IPS-NIHi7 (cell line): Measurements from ENCODE around the gene ADAM15.

Source experiments
- DNase-seq: peaks from one replicate; pipeline ENCODE4 v3.0.0; 2012; ENCODE audit warnings: mixed read lengths; ENCODE audit errors: extremely low spot score

The ADAM15 gene

GRCh38 chr1:155012776-155013602, 38.1 kb upstream of the ADAM15 start:
- no peak for DNase-seq

DNA sequence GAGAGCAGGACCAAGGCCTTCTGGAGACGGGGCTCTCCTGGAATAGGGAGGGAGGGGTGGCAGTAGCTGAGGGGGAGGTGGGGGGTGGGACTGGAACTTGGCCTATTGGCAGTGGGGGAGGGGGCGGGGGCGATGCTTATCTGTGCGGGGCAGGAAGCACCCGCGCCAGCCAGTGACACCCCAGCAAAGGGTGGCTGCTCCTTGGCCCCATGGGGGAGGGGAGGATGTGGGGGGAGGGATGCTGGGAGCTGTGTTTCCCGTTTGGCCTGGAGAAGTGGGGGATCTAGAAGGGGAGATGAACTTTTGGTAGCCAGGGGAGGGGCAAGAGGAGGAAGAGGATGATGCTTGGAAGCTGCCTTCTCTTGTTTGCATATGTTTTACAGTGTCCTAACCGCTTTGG, 37.5 kb upstream of the ADAM15 start:
- DNase-seq = no peak

GRCh38 chr1:155014709-155015508, 36.2 kb upstream of the ADAM15 start:
- DNase-seq = no peak

GRCh38 chr1:155015527-155016230, 35.4 kb upstream of the ADAM15 start:
- no peak for DNase-seq

- no peak for DNase-seq
These were observed 34.8 kb upstream of the ADAM15 start for GRCh38 chr1:155016231-155016831.

DNA sequence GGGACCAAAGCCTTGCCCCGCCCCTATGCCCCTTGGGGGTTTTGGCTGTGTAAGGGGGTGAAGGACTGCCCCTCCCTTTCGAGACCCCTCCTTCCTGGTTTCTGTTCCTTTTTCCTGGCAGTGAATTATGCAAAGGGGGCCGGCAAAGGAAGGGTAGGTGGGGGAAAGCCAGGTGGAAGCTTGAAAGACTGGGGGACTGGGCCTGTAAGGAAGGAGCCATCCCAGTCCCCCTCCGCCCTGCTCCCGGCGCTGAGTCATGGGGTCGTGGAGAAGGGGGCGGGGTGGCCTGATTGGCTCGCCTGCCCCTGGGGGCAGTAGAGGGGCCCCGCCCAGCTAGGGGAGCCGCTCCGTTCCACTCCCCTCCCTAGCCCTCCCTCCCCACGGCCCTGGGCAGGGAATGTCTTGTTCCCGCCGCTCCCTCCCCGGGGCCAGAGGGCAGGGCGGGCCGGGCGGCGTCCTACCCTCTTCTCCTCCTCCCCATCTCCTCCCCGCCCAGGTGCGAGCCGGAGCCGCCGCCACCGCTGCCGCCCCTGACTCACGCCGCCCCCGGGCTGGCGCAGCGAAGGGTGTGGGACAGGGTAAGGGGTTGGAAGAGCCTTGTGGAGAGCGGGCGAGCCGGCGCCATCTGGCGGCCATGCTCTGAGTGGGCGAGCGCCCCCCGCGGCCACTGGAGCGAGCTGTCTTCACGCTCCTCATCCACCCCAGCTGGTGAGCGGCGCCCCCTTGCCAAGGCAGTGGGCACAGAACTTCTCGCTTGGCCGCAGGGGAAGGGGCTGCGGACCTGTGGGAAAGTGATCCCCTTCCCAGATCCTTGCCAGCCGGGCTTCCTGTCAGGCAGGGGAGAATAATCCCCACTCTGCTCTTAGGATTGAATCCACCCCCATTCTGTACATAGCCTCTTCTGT, 33.8 kb upstream of the ADAM15 start:
- DNase-seq = peak; percentile 87

DNA sequence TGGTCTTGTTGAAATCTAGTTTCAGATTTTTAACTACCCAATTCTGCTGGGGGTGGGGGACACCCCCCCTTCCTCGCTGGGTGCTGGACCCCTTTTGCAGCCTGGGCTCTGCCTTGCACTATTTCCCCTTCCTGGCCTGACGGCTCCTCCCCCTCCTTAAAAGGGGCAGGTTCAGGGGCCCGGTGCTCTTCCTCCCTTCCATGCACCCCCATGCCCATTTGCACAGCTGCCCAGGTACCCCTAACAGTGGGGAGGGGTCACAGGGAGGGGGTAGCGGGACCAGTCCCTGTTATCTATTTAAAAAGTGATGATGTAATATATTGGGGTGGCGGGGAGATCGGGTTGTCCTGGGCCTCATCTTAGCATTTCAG, 33.2 kb upstream of the ADAM15 start:
- DNase-seq = no peak

- no peak for DNase-seq
These were observed 32.3 kb upstream of the ADAM15 start for GRCh38 chr1:155018617-155019348.

DNA sequence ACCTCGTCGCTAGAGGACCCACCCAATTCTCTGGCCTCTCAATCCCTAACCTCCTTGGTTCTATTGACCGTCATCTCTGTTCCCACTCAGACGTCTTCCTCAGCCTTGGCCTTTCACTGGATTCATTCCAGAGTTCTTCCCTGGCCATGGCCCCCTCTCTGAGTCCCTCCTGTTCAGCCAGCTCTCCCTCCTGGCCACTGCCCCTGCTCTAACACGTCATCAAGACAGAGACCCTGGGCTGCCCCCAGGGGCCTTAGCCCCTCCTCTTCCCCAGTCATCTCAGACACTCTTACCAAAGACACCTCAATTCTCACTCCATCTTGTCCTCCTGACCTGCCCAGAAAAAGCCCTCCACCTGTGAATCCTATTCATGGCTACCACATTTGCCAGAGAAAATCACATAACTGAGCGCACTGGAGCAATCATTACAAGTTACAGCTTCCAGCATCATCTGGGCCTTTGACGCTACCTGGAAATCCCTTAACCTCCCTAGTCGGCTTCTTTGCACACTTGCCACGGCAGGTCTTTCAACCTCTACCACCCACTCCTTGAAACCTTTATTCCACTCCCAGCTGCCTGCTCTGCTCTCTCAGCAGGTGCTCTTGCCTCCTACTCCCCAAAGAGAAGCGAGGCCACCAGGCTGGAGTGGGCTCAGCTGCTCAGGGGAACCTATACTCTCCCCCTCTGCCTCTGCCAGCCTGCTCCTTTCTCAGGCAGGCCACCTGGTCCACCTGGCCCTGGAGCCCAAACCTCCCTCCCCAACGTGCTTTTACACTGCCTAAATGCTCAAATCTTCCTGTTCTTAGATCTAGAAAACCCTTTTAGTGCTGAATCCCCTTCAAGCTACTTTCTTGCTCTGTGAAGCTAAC, 31.5 kb upstream of the ADAM15 start:
- DNase-seq = no peak

DNA sequence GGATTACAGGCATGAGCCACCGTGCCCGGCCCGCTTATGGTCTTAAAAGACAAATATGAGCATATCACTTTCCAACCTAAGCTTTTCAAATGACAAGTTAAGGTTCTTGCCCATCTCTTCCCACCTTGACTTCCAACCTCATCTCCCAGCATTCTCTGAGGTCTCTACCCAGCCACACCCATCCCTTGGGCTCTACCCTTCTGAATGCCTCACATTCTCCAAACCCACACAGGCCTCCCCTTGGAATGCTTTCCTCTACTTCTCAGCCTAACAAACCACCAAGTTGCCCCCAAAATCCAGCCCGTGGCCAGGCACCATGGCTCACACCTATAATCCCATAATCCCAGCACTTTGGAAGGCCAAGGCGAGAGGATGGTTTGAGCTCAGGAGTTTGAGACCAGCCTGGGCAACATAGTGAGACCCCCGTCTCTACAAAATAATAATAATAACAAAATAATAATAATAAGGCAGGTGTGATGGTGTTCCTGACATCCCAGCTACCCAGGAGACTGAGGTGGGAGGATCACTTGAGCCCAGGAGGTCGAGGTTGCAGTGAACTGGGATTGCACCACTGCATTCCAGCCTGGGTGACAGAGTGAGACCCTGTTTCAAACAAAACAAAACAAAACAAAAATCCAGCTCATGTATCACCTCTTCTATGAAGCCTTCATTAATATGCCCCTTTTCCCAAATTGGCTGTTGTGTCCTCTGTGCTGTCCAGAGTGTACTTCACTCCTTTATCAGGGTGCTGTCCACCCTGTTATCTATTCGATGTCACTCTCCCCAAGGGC, 28.8 kb upstream of the ADAM15 start:
- DNase-seq = no peak

- DNase-seq = no peak
These were observed 28.2 kb upstream of the ADAM15 start for GRCh38 chr1:155022927-155023236.

DNA sequence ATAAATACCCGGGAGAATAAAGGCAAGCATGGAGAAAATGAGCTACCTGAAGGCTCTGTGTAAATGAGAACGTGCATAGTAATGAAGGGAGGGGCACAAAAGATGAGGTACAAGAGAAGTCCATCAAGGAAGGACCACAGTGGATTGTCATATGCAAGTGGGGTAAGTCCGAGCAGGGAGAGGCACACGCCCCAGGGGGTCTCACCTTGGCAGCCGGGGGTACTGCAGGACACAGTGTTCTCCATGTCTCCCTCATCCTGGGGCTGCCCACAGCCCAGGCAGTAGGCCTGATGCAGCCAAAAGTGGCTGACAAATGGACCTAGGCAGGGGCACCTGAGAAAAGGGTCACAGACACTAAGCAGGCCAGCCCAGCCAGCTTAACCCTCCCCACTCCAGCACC, 27.5 kb upstream of the ADAM15 start:
- no peak for DNase-seq

DNA sequence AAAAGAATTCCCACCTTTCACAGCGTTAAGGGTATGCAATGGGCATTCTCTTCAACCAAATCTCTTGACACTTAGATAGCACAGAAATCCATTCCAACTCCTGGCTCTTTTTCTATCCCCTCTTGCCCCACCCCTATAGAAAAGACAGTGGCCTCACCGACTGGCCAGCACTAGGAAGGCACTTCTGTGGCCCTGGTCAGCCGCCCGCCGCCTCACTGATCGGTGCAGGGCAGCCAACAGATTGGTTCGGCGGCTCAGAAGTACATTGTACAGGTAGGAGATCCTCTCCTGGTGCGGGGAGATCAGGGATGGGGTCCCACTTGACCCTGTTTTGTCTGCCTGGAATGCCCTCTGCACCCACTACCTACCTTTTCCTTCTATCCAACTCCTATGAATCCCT, 26.8 kb upstream of the ADAM15 start:
- DNase-seq = no peak

DNA sequence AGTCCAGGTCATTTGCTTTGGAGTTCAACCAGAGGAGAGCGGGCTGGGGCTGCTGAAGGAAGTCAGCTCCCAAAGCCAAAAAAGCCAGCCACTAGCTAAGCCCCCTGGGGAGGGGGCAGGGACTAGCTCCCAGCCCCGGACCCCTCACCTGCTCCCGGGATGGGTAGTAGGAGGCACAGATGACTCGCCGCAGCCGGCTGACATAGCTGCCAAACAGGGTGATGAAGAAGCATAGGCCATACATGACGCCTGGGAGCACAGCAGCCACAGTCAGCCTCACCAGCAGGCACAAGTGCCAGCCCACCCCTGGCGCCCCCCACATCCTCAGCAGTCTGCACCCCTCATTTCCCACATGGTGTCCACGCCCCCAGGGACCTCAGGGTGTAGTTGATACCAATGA, 25.0 kb upstream of the ADAM15 start:
- no peak for DNase-seq

DNA sequence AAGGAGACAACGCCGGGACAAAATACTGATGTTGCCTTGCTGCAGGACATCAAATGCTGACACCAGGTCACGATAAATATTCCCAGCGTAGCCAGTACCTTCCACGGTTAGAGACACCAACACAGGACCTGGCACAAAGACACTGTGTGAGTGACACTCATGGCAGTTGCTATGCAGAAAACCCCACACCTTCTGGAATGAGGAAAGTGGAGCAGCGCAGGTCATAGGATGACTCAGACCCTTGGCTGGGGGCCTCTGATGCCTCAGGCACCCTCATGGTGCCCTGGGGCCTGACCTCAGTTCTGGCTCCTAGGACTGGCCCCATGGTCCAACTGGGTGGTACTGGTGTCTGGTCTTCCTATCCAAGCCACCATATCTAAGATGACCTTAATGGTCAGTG, 24.5 kb upstream of the ADAM15 start:
- DNase-seq = no peak

GRCh38 chr1:155029513-155030242, 21.4 kb upstream of the ADAM15 start:
- no peak for DNase-seq

GRCh38 chr1:155030243-155030795, 20.8 kb upstream of the ADAM15 start:
- DNase-seq = no peak

- DNase-seq = no peak
These were observed 20.2 kb upstream of the ADAM15 start for GRCh38 chr1:155030899-155031298.
